SU-DHL-6 (cell line): Measurements from ENCODE around the gene ADPRH.

Experiments used
- H2AFZ ChIP-seq: fragments of 200-600 bp; sonication (generic); 2 replicates; pipeline ENCODE4 v1.6.1; 2014; ENCODE audit warnings: low read depth, mild to moderate bottlenecking, moderate library complexity, mixed read lengths, antibody characterized with exemption, low read length; ENCODE audit not compliant: severe bottlenecking
- H3F3A ChIP-seq: fragments of 200-600 bp; shearing (Covaris generic); 2 replicates; pipeline ENCODE4 v1.6.0; 2016; ENCODE audit warnings: antibody characterized with exemption, mild to moderate bottlenecking; ENCODE audit not compliant: insufficient read depth
- H3K27ac ChIP-seq: fragments of 200-600 bp; sonication (generic); 2 replicates; pipeline ENCODE4 v1.5.1; 2016; ENCODE audit warnings: low read depth, mild to moderate bottlenecking, low read length, moderate library complexity, mixed read lengths
- H3K27me3 ChIP-seq: fragments of 200-600 bp; sonication (generic), shearing (Covaris generic); 2 replicates; pipeline ENCODE4 v1.6.0; 2014; ENCODE audit warnings: mild to moderate bottlenecking, low read length
- H3K36me3 ChIP-seq: fragments of 200-600 bp; sonication (generic); 2 replicates; pipeline ENCODE4 v1.6.1; 2014; ENCODE audit warnings: mild to moderate bottlenecking, low read length, mixed read lengths
- H3K4me2 ChIP-seq: fragments of 300-600, 200-600 bp; shearing (Covaris generic), sonication (generic); 2 replicates; pipeline ENCODE4 v1.6.0; 2014; ENCODE audit warnings: low read length, low read depth, mild to moderate bottlenecking; ENCODE audit not compliant: poor library complexity, severe bottlenecking
- H3K4me3 ChIP-seq: fragments of 200-600 bp; sonication (generic); 2 replicates; pipeline ENCODE4 v1.5.1; 2014; ENCODE audit warnings: antibody characterized with exemption, low read length, mild to moderate bottlenecking, mixed read lengths; ENCODE audit not compliant: insufficient read depth, poor library complexity, severe bottlenecking
- H3K79me2 ChIP-seq: fragments of 200-600 bp; sonication (generic); 2 replicates; pipeline ENCODE4 v1.6.1; 2014; ENCODE audit warnings: mild to moderate bottlenecking, low read length, moderate library complexity; ENCODE audit not compliant: insufficient read depth
- H3K9ac ChIP-seq: fragments of 200-600 bp; sonication (generic); 2 replicates; pipeline ENCODE4 v1.7.0; 2014; ENCODE audit warnings: mild to moderate bottlenecking, low read length
- H3K9me2 ChIP-seq: fragments of 200-600 bp; sonication (generic); replicated peaks from 2 replicates; pipeline ENCODE4 v1.6.1; 2014; ENCODE audit warnings: low read length; ENCODE audit not compliant: insufficient read depth
- H3K9me3 ChIP-seq: fragments of 200-600 bp; sonication (generic); 2 replicates; pipeline ENCODE4 v1.6.1; 2014; ENCODE audit warnings: low read length, mixed read lengths; ENCODE audit not compliant: insufficient read depth
- H4K20me1 ChIP-seq: fragments of 200-600 bp; sonication (generic); 2 replicates; pipeline ENCODE4 v1.6.1; 2014; ENCODE audit warnings: low read depth, mild to moderate bottlenecking, antibody characterized with exemption, low read length, moderate library complexity, mixed read lengths
- EZH2phosphoT487 ChIP-seq: fragments of 200-600 bp; sonication (generic), shearing (Covaris generic); conservative IDR thresholded peaks from 2 replicates; pipeline ENCODE4 v1.6.1; 2018; ENCODE audit warnings: mild to moderate bottlenecking, antibody characterized with exemption, low read length, moderate library complexity, mixed read lengths
- TF ChIP-seq, protein P1 (sequence below): fragments of 200-600 bp; sonication (generic); IDR thresholded peaks from one replicate; pipeline ENCODE4 v1.5.1; 2017; ENCODE audit warnings: antibody characterized with exemption, mild to moderate bottlenecking, low read length, moderate library complexity; ENCODE audit not compliant: insufficient read depth, poor library complexity, severe bottlenecking

The ADPRH gene

DNA sequence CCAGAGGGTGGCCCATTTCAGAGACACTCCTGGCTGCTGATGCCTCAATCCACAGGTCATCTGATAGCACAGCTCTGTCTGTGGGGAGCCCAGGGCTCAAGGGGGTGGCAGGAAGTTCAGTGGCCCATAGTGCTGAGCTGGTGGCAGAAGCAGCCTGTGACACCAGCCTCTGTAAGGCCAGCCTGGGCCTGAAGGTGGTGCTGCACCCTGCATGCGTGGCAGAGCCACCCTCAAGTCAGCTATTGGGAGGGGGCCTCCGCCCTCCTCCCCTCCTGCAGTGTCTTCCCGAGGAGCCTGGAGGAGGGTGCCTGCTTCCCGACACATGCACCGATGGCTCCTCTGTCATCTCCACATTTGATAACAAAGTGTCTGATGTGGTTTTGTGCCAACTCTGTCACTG is 21.4 kb downstream of the ADPRH start:
- Histone ChIP-seq H3F3A (no peaks in the 10 kb centered on the region), H2AFZ (no peak overlapping the region), H3K79me2 (no peaks in the 10 kb centered on the region), H3K27ac (no peak overlapping the region), H3K4me2 (no peak overlapping the region), H3K9me2 (no peaks in the 10 kb centered on the region), H3K9ac (no peak overlapping the region), H3K36me3 (no peaks in the 10 kb centered on the region), H3K4me3 (no peak overlapping the region), H3K27me3 (no peaks in the 10 kb centered on the region), H4K20me1 (no peaks in the 10 kb centered on the region), H3K9me3 (no peaks in the 10 kb centered on the region)
- TF ChIP-seq, protein P1, sequence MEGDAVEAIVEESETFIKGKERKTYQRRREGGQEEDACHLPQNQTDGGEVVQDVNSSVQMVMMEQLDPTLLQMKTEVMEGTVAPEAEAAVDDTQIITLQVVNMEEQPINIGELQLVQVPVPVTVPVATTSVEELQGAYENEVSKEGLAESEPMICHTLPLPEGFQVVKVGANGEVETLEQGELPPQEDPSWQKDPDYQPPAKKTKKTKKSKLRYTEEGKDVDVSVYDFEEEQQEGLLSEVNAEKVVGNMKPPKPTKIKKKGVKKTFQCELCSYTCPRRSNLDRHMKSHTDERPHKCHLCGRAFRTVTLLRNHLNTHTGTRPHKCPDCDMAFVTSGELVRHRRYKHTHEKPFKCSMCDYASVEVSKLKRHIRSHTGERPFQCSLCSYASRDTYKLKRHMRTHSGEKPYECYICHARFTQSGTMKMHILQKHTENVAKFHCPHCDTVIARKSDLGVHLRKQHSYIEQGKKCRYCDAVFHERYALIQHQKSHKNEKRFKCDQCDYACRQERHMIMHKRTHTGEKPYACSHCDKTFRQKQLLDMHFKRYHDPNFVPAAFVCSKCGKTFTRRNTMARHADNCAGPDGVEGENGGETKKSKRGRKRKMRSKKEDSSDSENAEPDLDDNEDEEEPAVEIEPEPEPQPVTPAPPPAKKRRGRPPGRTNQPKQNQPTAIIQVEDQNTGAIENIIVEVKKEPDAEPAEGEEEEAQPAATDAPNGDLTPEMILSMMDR: no peak
- no peak for TF ChIP-seq EZH2phosphoT487

DNA sequence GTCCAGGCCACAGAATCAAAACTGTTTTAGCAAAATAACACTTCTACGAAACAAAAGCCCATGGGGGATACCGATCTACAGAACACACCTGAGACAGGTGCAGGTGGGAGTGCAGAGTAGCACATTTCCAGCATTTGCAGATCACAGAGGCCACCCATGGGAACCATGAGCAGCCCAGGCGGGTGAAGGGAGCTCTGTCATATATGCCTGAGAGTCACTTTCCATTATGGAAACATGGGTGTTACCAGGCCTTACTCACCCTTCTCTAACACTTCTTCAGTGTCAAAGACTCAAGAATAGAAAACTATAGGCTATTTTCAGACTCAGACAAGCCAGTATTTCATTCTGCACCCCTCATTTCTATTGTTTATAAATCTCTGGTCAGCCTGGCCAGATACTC is 21.9 kb downstream of the ADPRH start:
- Histone ChIP-seq H2AFZ (no peak overlapping the region), H3K4me2 (no peak overlapping the region), H3K4me3 (no peak overlapping the region)

DNA sequence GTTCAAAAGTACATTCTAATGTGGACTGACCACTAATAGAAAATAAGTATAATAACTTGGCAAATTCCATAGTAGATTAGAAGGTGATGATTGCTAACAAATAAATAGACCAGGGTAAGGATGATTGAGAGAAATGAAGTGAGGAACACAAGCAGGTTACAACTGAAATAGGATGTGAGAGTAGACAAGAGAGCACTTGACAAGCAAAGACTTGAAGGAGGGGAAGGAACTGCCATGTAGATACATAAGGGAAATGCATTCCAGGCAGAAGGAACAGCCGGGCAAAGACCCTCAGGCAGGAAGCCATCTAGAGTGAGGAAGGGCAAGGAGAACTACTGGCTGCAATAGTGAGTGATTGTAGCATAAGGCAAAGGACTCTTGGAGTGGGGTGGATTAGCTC is 23.4 kb downstream of the ADPRH start:
- Histone ChIP-seq H3K9ac (no peak overlapping the region), H3K4me2 (no peak overlapping the region), H3K4me3 (no peak overlapping the region), H3K79me2 (no peaks in the 10 kb centered on the region), H4K20me1 (no peaks in the 10 kb centered on the region), H3K9me3 (no peaks in the 10 kb centered on the region), H3F3A (no peaks in the 10 kb centered on the region), H3K27ac (no peak overlapping the region), H3K36me3 (no peaks in the 10 kb centered on the region), H2AFZ (no peak overlapping the region), H3K27me3 (no peaks in the 10 kb centered on the region), H3K9me2 (no peaks in the 10 kb centered on the region)
- TF ChIP-seq EZH2phosphoT487: no peak
- TF ChIP-seq, protein P1: no peak

More for the DNA sequence above, 21.9 kb downstream of the ADPRH start:
- Histone ChIP-seq H3K27ac (no peak overlapping the region), H3K9me3 (no peaks in the 10 kb centered on the region), H3K9ac (no peak overlapping the region), H3K36me3 (no peaks in the 10 kb centered on the region), H3K9me2 (no peaks in the 10 kb centered on the region), H3K27me3 (no peaks in the 10 kb centered on the region), H3F3A (no peaks in the 10 kb centered on the region), H4K20me1 (no peaks in the 10 kb centered on the region), H3K79me2 (no peaks in the 10 kb centered on the region)
- TF ChIP-seq EZH2phosphoT487: no peak
- TF ChIP-seq, protein P1: no peak

DNA sequence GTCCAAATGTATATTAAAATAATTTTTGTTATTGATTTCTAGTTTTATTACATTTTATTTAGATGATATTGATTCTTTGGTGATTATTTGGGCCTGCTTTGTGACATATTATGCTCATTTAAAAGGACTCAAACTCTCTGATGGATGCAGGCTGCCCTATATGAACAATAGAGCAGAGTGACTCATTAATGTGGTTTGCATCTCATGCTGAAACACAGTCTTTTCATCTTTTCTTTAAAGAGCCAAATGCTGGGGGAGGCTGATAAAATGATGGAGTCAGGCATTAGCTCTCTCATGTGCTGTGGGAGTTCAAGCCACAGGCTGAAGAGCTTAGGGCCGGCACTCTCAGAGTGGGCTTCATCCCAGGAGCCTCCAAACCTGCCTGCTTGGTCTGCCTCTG is 25.6 kb downstream of the ADPRH start:
- Histone ChIP-seq H3K9ac (no peak overlapping the region), H3K4me2 (no peak overlapping the region), H3K27me3 (no peaks in the 10 kb centered on the region), H3K4me3 (no peak overlapping the region), H3K27ac (no peak overlapping the region), H3K9me3 (no peaks in the 10 kb centered on the region), H3F3A (no peaks in the 10 kb centered on the region), H3K79me2 (no peaks in the 10 kb centered on the region), H3K9me2 (no peaks in the 10 kb centered on the region), H2AFZ (no peak overlapping the region), H3K36me3 (no peaks in the 10 kb centered on the region), H4K20me1 (no peaks in the 10 kb centered on the region)
- TF ChIP-seq, protein P1: no peak
- TF ChIP-seq EZH2phosphoT487: no peak
